GM12878 (cell line): Measurements from ENCODE around the gene MAML2. TPM values are rescaled to one million over a fixed set of nuclear protein-coding genes. Genes with fewer than 3 reads are reported as not detected.

ENCODE experiments used
- BACH1 ChIP-seq: fragments of 450-650 bp; IDR thresholded peaks from 2 replicates; pipeline ENCODE4 v1.6.1; 2017; ENCODE audit warnings: mild to moderate bottlenecking, borderline replicate concordance
- BHLHE40 ChIP-seq, 2 experiments: fragments of 450-650 bp in 1 of 2; IDR thresholded peaks; 2 replicates each; pipeline ENCODE4 v1.6.1; 2011 to 2017; ENCODE audit warnings: low read depth in 2 of 2, borderline replicate concordance in 1 of 2, improper control_type of control experiment in 1 of 2, low read length in 1 of 2, mild to moderate bottlenecking in 1 of 2
- CEBPB ChIP-seq, 2 experiments: fragments of 150-350 bp in 1 of 2; IDR thresholded peaks; 2 replicates each; pipeline ENCODE4 v1.6.1; 2012 to 2014; ENCODE audit warnings: low read depth in 2 of 2, low read length in 2 of 2, borderline replicate concordance in 1 of 2, inconsistent platforms in 1 of 2
- ESRRA ChIP-seq: IDR thresholded peaks from 2 replicates; pipeline ENCODE4 v1.6.1; 2012; ENCODE audit warnings: mild to moderate bottlenecking, low read length, improper control_type of control experiment
- JUND ChIP-seq: IDR thresholded peaks from 2 replicates; pipeline ENCODE4 v1.6.1; 2012; ENCODE audit warnings: low read depth, mild to moderate bottlenecking, low read length, improper control_type of control experiment, moderate library complexity
- MEF2B ChIP-seq: fragments of 450-650 bp; IDR thresholded peaks from 2 replicates; pipeline ENCODE4 v1.6.1; 2018; ENCODE audit warnings: mild to moderate bottlenecking, moderate library complexity; ENCODE audit not compliant: partially characterized antibody, poor library complexity, severe bottlenecking
- NBN ChIP-seq: fragments of 450-650 bp; IDR thresholded peaks from 2 replicates; pipeline ENCODE4 v1.6.1; 2016
- RUNX3 ChIP-seq: IDR thresholded peaks from 2 replicates; pipeline ENCODE4 v1.6.1; 2012; ENCODE audit warnings: low read length, inconsistent platforms
- SIX5 ChIP-seq: IDR thresholded peaks from 2 replicates; pipeline ENCODE4 v1.6.1; 2011; ENCODE audit warnings: mild to moderate bottlenecking, low read depth, low read length, moderate library complexity; ENCODE audit not compliant: severe bottlenecking
- ZNF24 ChIP-seq: fragments of 450-650 bp; IDR thresholded peaks from 2 replicates; pipeline ENCODE4 v1.6.1; 2017; ENCODE audit warnings: antibody characterized with exemption, mild to moderate bottlenecking
- polyA plus RNA-seq, 11 experiments: library from polyadenylated mRNA; depleted of rRNA in 4 of 11; unstranded in 6 of 11; stranded (reverse) in 5 of 11; fragments of >200 nt; fragmentation: Nextera tagmentation in 4 of 11; fragmentation: Illumina TruSeq in 1 of 11; extraction: Ambion mirVana in 4 of 11; extraction: Trizol in 1 of 11; gene quantifications; 1 replicate in 1 of 11; 2 replicates in 10 of 11; pipeline versions ENCODE4 v1.2.1 to v1.2.3, GENCODE V29; 2011 to 2016; ENCODE audit warnings: inconsistent platforms in 2 of 11, missing spikeins in 2 of 11, low read depth in 1 of 11
- total RNA-seq, 4 experiments: library from RNA; depleted of rRNA in 3 of 4; stranded (reverse); fragments of >200 nt in 3 of 4; fragmentation: Illumina TruSeq in 1 of 4; extraction: Trizol in 1 of 4; gene quantifications; 2 replicates each; pipeline versions ENCODE4 v1.2.1 to v1.2.3, GENCODE V29; 2013 to 2021
- TF ChIP-seq, protein P1 (sequence below): fragments of 450-650 bp; IDR thresholded peaks from 2 replicates; pipeline ENCODE4 v1.6.1; 2016; ENCODE audit warnings: mild to moderate bottlenecking, moderate library complexity, borderline replicate concordance
- TF ChIP-seq, protein P2 (sequence below): IDR thresholded peaks from 2 replicates; pipeline ENCODE4 v1.6.1; 2012; ENCODE audit warnings: low read depth, low read length, improper control_type of control experiment
- TF ChIP-seq, protein P3 (sequence below): fragments of 450-650 bp; IDR thresholded peaks from 2 replicates; pipeline ENCODE4 v1.6.1; 2016; ENCODE audit warnings: mild to moderate bottlenecking
- TF ChIP-seq, protein P4 (sequence below): IDR thresholded peaks from 2 replicates; pipeline ENCODE4 v1.6.1; 2012; ENCODE audit warnings: low read depth, low read length, improper control_type of control experiment
- TF ChIP-seq, protein P5 (sequence below): fragments of 450-650 bp; IDR thresholded peaks from 2 replicates; pipeline ENCODE4 v1.6.1; 2017; ENCODE audit warnings: borderline replicate concordance
- TF ChIP-seq, protein P6 (sequence below): IDR thresholded peaks from 2 replicates; pipeline ENCODE4 v1.6.1; 2012; ENCODE audit warnings: mild to moderate bottlenecking, low read depth, low read length

MAML2 gene
- total and polyA plus RNA-seq, 10 of the 15 experiments (the other 5 are each of a cell fraction or from before 2014, with no cell fraction given): 2.5 to 15.1 (median 12.0) TPM

DNA sequence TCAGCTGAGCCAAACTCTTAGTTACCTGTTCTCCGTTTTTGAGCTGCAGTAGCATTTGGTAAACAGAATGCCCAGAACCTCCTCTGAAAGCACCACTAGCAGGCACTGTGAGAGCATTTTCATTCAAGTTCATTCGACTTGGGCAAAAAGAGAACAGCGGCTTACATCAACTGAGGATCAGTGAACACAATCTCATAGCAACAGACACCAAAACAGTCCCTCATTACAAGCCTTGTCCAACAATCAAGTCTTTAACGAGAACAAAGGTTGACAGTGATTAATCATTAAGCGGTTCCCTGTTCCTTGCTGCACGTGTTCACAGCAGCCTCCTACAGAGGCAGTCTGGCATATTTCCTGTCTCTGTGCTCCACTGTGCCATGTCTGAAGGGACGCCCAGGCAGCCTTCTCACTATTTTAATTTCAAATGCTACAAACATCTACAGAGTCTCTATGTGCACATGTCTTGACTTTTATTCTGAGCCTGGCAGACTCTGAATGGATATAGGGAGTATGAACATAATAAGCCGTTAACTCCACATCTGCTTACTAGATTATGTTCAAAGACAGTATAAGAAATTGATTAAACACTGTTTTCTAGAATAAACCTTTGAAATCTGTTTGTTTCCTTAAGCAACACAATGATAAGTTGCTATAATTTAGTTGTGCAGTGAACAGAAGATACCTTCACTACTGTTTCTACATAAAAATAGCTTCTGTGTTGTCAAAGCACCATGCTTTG is 330.7 kb downstream of the MAML2 start (continued):
- TF ChIP-seq, protein P1, sequence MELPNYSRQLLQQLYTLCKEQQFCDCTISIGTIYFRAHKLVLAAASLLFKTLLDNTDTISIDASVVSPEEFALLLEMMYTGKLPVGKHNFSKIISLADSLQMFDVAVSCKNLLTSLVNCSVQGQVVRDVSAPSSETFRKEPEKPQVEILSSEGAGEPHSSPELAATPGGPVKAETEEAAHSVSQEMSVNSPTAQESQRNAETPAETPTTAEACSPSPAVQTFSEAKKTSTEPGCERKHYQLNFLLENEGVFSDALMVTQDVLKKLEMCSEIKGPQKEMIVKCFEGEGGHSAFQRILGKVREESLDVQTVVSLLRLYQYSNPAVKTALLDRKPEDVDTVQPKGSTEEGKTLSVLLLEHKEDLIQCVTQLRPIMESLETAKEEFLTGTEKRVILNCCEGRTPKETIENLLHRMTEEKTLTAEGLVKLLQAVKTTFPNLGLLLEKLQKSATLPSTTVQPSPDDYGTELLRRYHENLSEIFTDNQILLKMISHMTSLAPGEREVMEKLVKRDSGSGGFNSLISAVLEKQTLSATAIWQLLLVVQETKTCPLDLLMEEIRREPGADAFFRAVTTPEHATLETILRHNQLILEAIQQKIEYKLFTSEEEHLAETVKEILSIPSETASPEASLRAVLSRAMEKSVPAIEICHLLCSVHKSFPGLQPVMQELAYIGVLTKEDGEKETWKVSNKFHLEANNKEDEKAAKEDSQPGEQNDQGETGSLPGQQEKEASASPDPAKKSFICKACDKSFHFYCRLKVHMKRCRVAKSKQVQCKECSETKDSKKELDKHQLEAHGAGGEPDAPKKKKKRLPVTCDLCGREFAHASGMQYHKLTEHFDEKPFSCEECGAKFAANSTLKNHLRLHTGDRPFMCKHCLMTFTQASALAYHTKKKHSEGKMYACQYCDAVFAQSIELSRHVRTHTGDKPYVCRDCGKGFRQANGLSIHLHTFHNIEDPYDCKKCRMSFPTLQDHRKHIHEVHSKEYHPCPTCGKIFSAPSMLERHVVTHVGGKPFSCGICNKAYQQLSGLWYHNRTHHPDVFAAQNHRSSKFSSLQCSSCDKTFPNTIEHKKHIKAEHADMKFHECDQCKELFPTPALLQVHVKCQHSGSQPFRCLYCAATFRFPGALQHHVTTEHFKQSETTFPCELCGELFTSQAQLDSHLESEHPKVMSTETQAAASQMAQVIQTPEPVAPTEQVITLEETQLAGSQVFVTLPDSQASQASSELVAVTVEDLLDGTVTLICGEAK: peak; percentile 8; the same call in 1 of the 2 replicates
- TF ChIP-seq JUND: no peak
- TF ChIP-seq BHLHE40 (IDR thresholded peaks at IDR 0.05; ENCODE audit: borderline replicate concordance in 1 of 2, low read depth in 2 of 2, low read length in 1 of 2): peak; percentile 99
- TF ChIP-seq ESRRA: no peak
- TF ChIP-seq RUNX3: peak; percentile 69
- TF ChIP-seq SIX5: no peak
- TF ChIP-seq, protein P2, sequence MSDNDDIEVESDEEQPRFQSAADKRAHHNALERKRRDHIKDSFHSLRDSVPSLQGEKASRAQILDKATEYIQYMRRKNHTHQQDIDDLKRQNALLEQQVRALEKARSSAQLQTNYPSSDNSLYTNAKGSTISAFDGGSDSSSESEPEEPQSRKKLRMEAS: peak; percentile 72; the same call in 1 of the 2 replicates
- TF ChIP-seq, protein P3, sequence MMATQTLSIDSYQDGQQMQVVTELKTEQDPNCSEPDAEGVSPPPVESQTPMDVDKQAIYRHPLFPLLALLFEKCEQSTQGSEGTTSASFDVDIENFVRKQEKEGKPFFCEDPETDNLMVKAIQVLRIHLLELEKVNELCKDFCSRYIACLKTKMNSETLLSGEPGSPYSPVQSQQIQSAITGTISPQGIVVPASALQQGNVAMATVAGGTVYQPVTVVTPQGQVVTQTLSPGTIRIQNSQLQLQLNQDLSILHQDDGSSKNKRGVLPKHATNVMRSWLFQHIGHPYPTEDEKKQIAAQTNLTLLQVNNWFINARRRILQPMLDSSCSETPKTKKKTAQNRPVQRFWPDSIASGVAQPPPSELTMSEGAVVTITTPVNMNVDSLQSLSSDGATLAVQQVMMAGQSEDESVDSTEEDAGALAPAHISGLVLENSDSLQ: peak; percentile 96
- TF ChIP-seq NBN: peak; percentile 92
- TF ChIP-seq, protein P4, sequence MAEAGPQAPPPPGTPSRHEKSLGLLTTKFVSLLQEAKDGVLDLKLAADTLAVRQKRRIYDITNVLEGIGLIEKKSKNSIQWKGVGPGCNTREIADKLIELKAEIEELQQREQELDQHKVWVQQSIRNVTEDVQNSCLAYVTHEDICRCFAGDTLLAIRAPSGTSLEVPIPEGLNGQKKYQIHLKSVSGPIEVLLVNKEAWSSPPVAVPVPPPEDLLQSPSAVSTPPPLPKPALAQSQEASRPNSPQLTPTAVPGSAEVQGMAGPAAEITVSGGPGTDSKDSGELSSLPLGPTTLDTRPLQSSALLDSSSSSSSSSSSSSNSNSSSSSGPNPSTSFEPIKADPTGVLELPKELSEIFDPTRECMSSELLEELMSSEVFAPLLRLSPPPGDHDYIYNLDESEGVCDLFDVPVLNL: no peak; the same call in 1 of the 2 replicates
- peak; percentile 62; the same call in 1 of the 2 replicates for TF ChIP-seq BACH1
- TF ChIP-seq, protein P5, sequence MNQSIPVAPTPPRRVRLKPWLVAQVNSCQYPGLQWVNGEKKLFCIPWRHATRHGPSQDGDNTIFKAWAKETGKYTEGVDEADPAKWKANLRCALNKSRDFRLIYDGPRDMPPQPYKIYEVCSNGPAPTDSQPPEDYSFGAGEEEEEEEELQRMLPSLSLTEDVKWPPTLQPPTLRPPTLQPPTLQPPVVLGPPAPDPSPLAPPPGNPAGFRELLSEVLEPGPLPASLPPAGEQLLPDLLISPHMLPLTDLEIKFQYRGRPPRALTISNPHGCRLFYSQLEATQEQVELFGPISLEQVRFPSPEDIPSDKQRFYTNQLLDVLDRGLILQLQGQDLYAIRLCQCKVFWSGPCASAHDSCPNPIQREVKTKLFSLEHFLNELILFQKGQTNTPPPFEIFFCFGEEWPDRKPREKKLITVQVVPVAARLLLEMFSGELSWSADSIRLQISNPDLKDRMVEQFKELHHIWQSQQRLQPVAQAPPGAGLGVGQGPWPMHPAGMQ: no peak
- no peak for TF ChIP-seq CEBPB (IDR thresholded peaks at IDR 0.05; ENCODE audit: borderline replicate concordance in 1 of 2, low read depth in 2 of 2, low read length in 2 of 2)
- peak; percentile 80 for TF ChIP-seq ZNF24
- TF ChIP-seq MEF2B: peak; percentile 72
- TF ChIP-seq, protein P6, sequence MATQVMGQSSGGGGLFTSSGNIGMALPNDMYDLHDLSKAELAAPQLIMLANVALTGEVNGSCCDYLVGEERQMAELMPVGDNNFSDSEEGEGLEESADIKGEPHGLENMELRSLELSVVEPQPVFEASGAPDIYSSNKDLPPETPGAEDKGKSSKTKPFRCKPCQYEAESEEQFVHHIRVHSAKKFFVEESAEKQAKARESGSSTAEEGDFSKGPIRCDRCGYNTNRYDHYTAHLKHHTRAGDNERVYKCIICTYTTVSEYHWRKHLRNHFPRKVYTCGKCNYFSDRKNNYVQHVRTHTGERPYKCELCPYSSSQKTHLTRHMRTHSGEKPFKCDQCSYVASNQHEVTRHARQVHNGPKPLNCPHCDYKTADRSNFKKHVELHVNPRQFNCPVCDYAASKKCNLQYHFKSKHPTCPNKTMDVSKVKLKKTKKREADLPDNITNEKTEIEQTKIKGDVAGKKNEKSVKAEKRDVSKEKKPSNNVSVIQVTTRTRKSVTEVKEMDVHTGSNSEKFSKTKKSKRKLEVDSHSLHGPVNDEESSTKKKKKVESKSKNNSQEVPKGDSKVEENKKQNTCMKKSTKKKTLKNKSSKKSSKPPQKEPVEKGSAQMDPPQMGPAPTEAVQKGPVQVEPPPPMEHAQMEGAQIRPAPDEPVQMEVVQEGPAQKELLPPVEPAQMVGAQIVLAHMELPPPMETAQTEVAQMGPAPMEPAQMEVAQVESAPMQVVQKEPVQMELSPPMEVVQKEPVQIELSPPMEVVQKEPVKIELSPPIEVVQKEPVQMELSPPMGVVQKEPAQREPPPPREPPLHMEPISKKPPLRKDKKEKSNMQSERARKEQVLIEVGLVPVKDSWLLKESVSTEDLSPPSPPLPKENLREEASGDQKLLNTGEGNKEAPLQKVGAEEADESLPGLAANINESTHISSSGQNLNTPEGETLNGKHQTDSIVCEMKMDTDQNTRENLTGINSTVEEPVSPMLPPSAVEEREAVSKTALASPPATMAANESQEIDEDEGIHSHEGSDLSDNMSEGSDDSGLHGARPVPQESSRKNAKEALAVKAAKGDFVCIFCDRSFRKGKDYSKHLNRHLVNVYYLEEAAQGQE: no peak
